ENCODE results near the gene PRDX1. TPM values are rescaled to one million over a fixed set of nuclear protein-coding genes. Genes with fewer than 3 reads are reported as not detected.
"Not testable (repeated sequence)": the region's sequence is repeated elsewhere in the genome, so short reads cannot be mapped to it uniquely, and the experiment has no call there.

Gene PRDX1
- total RNA-seq, 1 donor = 467 TPM

DNA sequence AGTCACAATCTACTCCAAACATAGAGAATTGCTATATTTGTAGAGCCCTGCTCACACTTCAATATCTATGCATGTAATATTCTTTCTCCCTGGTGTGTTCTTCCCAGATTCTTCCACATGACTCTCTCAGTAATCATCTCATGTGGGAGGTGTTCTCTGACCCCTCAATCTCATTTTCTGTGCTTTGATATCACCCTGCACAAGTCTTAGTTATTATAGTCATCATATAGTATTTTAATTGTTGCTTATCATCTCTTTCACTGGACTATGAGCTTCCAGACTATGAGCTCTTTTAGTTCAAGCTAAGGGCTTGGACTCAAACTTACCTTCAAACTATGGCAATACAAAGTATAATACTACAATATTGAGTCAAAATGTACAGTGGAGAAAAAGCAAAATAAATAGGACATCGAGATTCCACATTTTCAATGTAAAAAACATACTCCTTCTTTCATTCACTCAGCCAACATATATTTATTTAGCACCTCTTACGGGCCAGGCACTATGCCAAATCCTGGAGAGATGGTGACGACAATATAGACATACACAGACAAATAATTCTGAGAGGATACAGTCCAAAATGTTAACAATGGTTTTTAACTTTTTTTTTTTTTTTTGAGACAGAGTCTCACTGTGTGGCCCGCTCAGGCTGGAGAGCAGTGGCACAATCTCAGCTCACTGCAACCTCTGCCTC is 43.4 kb downstream of the PRDX1 start:
- H3K4me3 ChIP-seq (ENCODE audit: low read depth, low read length) = no peak overlapping the region
- TF ChIP-seq, protein P1, sequence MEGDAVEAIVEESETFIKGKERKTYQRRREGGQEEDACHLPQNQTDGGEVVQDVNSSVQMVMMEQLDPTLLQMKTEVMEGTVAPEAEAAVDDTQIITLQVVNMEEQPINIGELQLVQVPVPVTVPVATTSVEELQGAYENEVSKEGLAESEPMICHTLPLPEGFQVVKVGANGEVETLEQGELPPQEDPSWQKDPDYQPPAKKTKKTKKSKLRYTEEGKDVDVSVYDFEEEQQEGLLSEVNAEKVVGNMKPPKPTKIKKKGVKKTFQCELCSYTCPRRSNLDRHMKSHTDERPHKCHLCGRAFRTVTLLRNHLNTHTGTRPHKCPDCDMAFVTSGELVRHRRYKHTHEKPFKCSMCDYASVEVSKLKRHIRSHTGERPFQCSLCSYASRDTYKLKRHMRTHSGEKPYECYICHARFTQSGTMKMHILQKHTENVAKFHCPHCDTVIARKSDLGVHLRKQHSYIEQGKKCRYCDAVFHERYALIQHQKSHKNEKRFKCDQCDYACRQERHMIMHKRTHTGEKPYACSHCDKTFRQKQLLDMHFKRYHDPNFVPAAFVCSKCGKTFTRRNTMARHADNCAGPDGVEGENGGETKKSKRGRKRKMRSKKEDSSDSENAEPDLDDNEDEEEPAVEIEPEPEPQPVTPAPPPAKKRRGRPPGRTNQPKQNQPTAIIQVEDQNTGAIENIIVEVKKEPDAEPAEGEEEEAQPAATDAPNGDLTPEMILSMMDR (IDR thresholded peaks at IDR 0.05; ENCODE audit: insufficient read depth, low read length) = no peak
- DNase-seq (ENCODE audit: low read depth) = no peak

DNA sequence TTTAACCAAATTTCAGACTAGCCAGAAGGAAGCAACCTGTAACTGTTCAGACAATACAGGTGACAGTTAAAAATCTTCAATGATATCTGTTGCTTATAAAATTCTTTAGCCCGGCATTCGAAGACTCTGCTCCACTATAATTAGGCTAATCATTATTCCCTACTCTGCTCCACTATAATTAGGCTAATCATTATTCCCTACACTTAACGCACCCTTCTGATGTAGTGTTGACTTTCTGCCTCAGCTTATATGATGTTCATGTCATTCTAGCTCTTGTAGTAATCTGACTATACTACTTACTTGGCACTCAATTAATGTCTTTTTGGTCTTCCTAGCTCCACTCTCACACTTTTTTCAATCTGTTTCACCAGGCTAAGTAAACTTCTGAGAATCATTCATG is 44.0 kb downstream of the PRDX1 start:
- no peak overlapping the region for H3K4me3 ChIP-seq (ENCODE audit: low read depth, low read length)
- TF ChIP-seq, protein P1 (IDR thresholded peaks at IDR 0.05; ENCODE audit: insufficient read depth, low read length) = no peak
- DNase-seq (ENCODE audit: low read depth) = no peak

DNA sequence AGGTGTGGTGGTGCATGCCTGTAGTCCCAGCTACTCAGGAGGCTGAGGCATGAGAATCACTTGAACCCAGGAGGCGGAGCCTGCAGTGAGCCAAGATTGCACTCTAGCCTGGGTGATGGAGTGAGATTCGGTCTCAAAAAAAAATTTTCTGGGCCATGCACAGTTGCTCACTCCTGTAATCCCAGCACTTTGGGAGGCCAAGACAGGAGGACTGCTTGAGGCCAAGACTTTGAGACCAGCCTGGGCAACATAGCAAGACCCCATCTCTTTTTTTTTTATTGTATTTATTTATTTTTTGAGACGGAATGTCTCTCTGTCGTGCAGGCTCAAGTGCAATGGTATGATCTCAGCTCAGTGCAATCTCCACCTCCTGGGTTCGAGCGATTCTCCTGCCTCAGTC is 47.5 kb downstream of the PRDX1 start:
- DNase-seq (ENCODE audit: low read depth); H3K4me3 ChIP-seq (ENCODE audit: low read depth, low read length): not testable (repeated sequence)

- TF ChIP-seq, protein P1 (IDR thresholded peaks at IDR 0.05; ENCODE audit: insufficient read depth, low read length) = no peak
- no peak for DNase-seq (ENCODE audit: low read depth)
- H3K4me3 ChIP-seq (ENCODE audit: low read depth, low read length) = no peak overlapping the region
Observed at GRCh38 chr1:45473302-45473701, 48.4 kb downstream of the PRDX1 start.

GRCh38 chr1:45470306-45470798 is 51.3 kb downstream of the PRDX1 start:
- DNase-seq (ENCODE audit: low read depth) = no peak
- H3K4me3 ChIP-seq (ENCODE audit: low read depth, low read length) = no peak overlapping the region
- TF ChIP-seq, protein P1 (IDR thresholded peaks at IDR 0.05; ENCODE audit: insufficient read depth, low read length) = no peak

GRCh38 chr1:45467353-45467752 is 54.3 kb downstream of the PRDX1 start:
- peak; percentile 55 for DNase-seq (ENCODE audit: low read depth)
- H3K4me3 ChIP-seq (ENCODE audit: low read depth, low read length) = not testable (repeated sequence)

GRCh38 chr1:45465277-45465676 is 56.4 kb downstream of the PRDX1 start:
- no peak for DNase-seq (ENCODE audit: low read depth)
- H3K4me3 ChIP-seq (ENCODE audit: low read depth, low read length) = no peak overlapping the region
- TF ChIP-seq, protein P1 (IDR thresholded peaks at IDR 0.05; ENCODE audit: insufficient read depth, low read length) = no peak

Other genes starting within 250 kb of the PRDX1 start
- gene HPDL, start 195.0 kb downstream of the PRDX1 start, total RNA-seq (ENCODE audit: low replicate concordance) = 1.1 and 1.4 TPM in 2 replicates
- 2.7 and 14.7 TPM in 2 replicates for gene TOE1, start 181.7 kb downstream of the PRDX1 start, total RNA-seq (ENCODE audit: low replicate concordance)
- gene MUTYH, start 181.4 kb downstream of the PRDX1 start, total RNA-seq (ENCODE audit: low replicate concordance) = 7.7 and 16.8 TPM in 2 replicates
- 2.0 and 5.7 TPM in 2 replicates for gene TESK2, start 30.7 kb downstream of the PRDX1 start, total RNA-seq (ENCODE audit: low replicate concordance)
- gene CCDC163, start 21.8 kb downstream of the PRDX1 start, total RNA-seq (ENCODE audit: low replicate concordance) = 0.57 and 1.5 TPM in 2 replicates
- 2.2 and 5.2 TPM in 2 replicates for gene MMACHC, start 21.6 kb downstream of the PRDX1 start, total RNA-seq (ENCODE audit: low replicate concordance)
- 128 and 174 TPM in 2 replicates for gene AKR1A1, start 28.9 kb upstream of the PRDX1 start, total RNA-seq (ENCODE audit: low replicate concordance)
- gene NASP, start 62.2 kb upstream of the PRDX1 start, total RNA-seq (ENCODE audit: low replicate concordance) = 57.1 and 118 TPM in 2 replicates
- 0.72 and 4.0 TPM in 2 replicates for gene CCDC17, start 102.2 kb upstream of the PRDX1 start, total RNA-seq (ENCODE audit: low replicate concordance)
- 119 and 143 TPM in 2 replicates for gene GPBP1L1, start 164.6 kb upstream of the PRDX1 start, total RNA-seq (ENCODE audit: low replicate concordance)
- gene TMEM69, start 166.3 kb upstream of the PRDX1 start, total RNA-seq (ENCODE audit: low replicate concordance) = 6.3 and 24.4 TPM in 2 replicates
- gene IPP, start 228.8 kb upstream of the PRDX1 start, total RNA-seq (ENCODE audit: low replicate concordance) = 11.7 and 14.1 TPM in 2 replicates

Measured in fibroblast of the aortic adventitia (primary cell).